ENCODE measurements around the gene PCDH9.
"Not testable (repeated sequence)": the region's sequence is repeated elsewhere in the genome, so short reads cannot be mapped to it uniquely, and the experiment has no call there.

Gene PCDH9

GRCh38 chr13:66286806-66287205 is 943.3 kb downstream of the PCDH9 start:
- H3K27ac ChIP-seq (ENCODE audit: low read depth, low read length); H2BK120ac ChIP-seq (ENCODE audit: low read depth, low read length): not testable (repeated sequence)
- WGBS (ENCODE audit: extremely low coverage, insufficient coverage, low lambda C conversion rate) = no CpG with 5 or more reads among the region's 5 CpGs

GRCh38 chr13:66275416-66275815 is 954.7 kb downstream of the PCDH9 start:
- no peaks in the 10 kb centered on the region for H3K4me1 ChIP-seq (ENCODE audit: control insufficient read depth, low read depth, low read length)
- no peak overlapping the region for H3K4me2 ChIP-seq (ENCODE audit: low read length)
- no peaks in the 10 kb centered on the region for H3K36me3 ChIP-seq (ENCODE audit: control insufficient read depth, insufficient read depth, low read length)
- no peak overlapping the region for H3K4me3 ChIP-seq (ENCODE audit: low read length)
- H3K18ac ChIP-seq (ENCODE audit: low read length) = no peak overlapping the region
- no peak overlapping the region for H3K9ac ChIP-seq (ENCODE audit: low read length)
- no peak overlapping the region for H3K27ac ChIP-seq (ENCODE audit: low read depth, low read length)
- H4K8ac ChIP-seq (ENCODE audit: low read depth, low read length) = no peak overlapping the region
- no peaks in the 10 kb centered on the region for H3K27me3 ChIP-seq (ENCODE audit: insufficient read depth, low read length, poor library complexity)
- no CpG with 5 or more reads among the region's 1 CpG for WGBS (ENCODE audit: extremely low coverage, insufficient coverage, low lambda C conversion rate)
- H2BK15ac ChIP-seq (replicated peaks; ENCODE audit: low read depth) = no peak overlapping the region
- no peak overlapping the region for H2AK5ac ChIP-seq (ENCODE audit: low read length)
- H3K56ac ChIP-seq (ENCODE audit: low read length) = no peak overlapping the region
- no peak overlapping the region for H3K23ac ChIP-seq (ENCODE audit: low read length)
- no peaks in the 10 kb centered on the region for H3K79me2 ChIP-seq (ENCODE audit: control insufficient read depth, insufficient read depth, low read length)
- H4K5ac ChIP-seq (ENCODE audit: low read length) = no peak overlapping the region
- H3K4ac ChIP-seq (ENCODE audit: low read depth, low read length) = no peak overlapping the region
- no peak overlapping the region for H2BK120ac ChIP-seq (ENCODE audit: low read depth, low read length)
- H3K79me1 ChIP-seq (ENCODE audit: low read length) = no peaks in the 10 kb centered on the region
- no peak overlapping the region for H2BK5ac ChIP-seq (ENCODE audit: low read length)
- no peak for DNase-seq

More at GRCh38 chr13:66286806-66287205, 943.3 kb downstream of the PCDH9 start:
- not testable (repeated sequence) for H3K79me1 ChIP-seq (ENCODE audit: low read length); H3K4ac ChIP-seq (ENCODE audit: low read depth, low read length); H3K23ac ChIP-seq (ENCODE audit: low read length); H3K18ac ChIP-seq (ENCODE audit: low read length); H3K4me3 ChIP-seq (ENCODE audit: low read length); H2BK15ac ChIP-seq (replicated peaks; ENCODE audit: low read depth); H3K27me3 ChIP-seq (ENCODE audit: insufficient read depth, low read length, poor library complexity); H3K36me3 ChIP-seq (ENCODE audit: control insufficient read depth, insufficient read depth, low read length); H3K9ac ChIP-seq (ENCODE audit: low read length); H2AK5ac ChIP-seq (ENCODE audit: low read length); H4K5ac ChIP-seq (ENCODE audit: low read length); H3K4me2 ChIP-seq (ENCODE audit: low read length); H3K79me2 ChIP-seq (ENCODE audit: control insufficient read depth, insufficient read depth, low read length); H3K4me1 ChIP-seq (ENCODE audit: control insufficient read depth, low read depth, low read length); H4K8ac ChIP-seq (ENCODE audit: low read depth, low read length); H2BK5ac ChIP-seq (ENCODE audit: low read length); H3K56ac ChIP-seq (ENCODE audit: low read length)
- peak; percentile 21 for DNase-seq

- Histone ChIP-seq H3K4me3 (ENCODE audit: low read length) (no peak overlapping the region), H3K27ac (ENCODE audit: low read depth, low read length) (no peak overlapping the region), H3K36me3 (ENCODE audit: control insufficient read depth, insufficient read depth, low read length) (no peaks in the 10 kb centered on the region), H3K79me1 (ENCODE audit: low read length) (no peaks in the 10 kb centered on the region), H2BK120ac (ENCODE audit: low read depth, low read length) (no peak overlapping the region), H3K23ac (ENCODE audit: low read length) (no peak overlapping the region), H4K8ac (ENCODE audit: low read depth, low read length) (no peak overlapping the region), H2BK5ac (ENCODE audit: low read length) (no peak overlapping the region), H3K56ac (ENCODE audit: low read length) (no peak overlapping the region), H2AK5ac (ENCODE audit: low read length) (no peak overlapping the region), H3K27me3 (ENCODE audit: insufficient read depth, low read length, poor library complexity) (no peaks in the 10 kb centered on the region), H3K4me2 (ENCODE audit: low read length) (no peak overlapping the region), H3K79me2 (ENCODE audit: control insufficient read depth, insufficient read depth, low read length) (no peaks in the 10 kb centered on the region), H3K4ac (ENCODE audit: low read depth, low read length) (no peak overlapping the region), H2BK15ac (replicated peaks; ENCODE audit: low read depth) (no peak overlapping the region), H3K18ac (ENCODE audit: low read length) (no peak overlapping the region), H3K9ac (ENCODE audit: low read length) (no peak overlapping the region), H3K4me1 (ENCODE audit: control insufficient read depth, low read depth, low read length) (no peaks in the 10 kb centered on the region), H4K5ac (ENCODE audit: low read length) (no peak overlapping the region)
- no CpG with 5 or more reads among the region's 1 CpG for WGBS (ENCODE audit: extremely low coverage, insufficient coverage, low lambda C conversion rate)
- no peak for DNase-seq
Observed at GRCh38 chr13:66273011-66273410, 957.1 kb downstream of the PCDH9 start.

DNA sequence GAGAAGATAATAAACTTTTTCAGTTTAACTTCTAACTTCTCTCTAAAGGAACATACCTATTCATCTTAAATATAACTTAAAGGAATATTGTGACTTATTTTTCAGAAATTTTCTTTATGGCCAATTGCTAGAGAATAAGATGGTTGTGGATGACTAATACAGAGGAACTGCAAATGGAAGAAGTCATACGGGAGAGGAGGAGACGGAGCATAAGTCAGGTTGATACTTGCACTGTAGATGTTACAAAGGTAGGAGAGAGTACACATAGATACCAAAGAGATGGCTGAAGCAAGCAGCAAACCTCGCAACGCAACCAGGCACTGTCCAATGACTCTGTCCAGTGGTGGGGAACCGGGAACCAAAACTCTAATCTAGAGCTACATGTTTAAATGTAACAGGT is 963.4 kb downstream of the PCDH9 start:
- Histone ChIP-seq H3K27me3 (ENCODE audit: insufficient read depth, low read length, poor library complexity) (no peaks in the 10 kb centered on the region), H3K4me2 (ENCODE audit: low read length) (no peak overlapping the region), H3K56ac (ENCODE audit: low read length) (no peak overlapping the region), H3K27ac (ENCODE audit: low read depth, low read length) (no peak overlapping the region), H3K23ac (ENCODE audit: low read length) (no peak overlapping the region), H3K9ac (ENCODE audit: low read length) (no peak overlapping the region), H2AK5ac (ENCODE audit: low read length) (no peak overlapping the region), H3K4me3 (ENCODE audit: low read length) (no peak overlapping the region), H2BK15ac (replicated peaks; ENCODE audit: low read depth) (no peak overlapping the region), H2BK120ac (ENCODE audit: low read depth, low read length) (no peak overlapping the region), H4K5ac (ENCODE audit: low read length) (no peak overlapping the region), H3K79me2 (ENCODE audit: control insufficient read depth, insufficient read depth, low read length) (no peaks in the 10 kb centered on the region), H4K8ac (ENCODE audit: low read depth, low read length) (no peak overlapping the region), H2BK5ac (ENCODE audit: low read length) (no peak overlapping the region), H3K4ac (ENCODE audit: low read depth, low read length) (no peak overlapping the region), H3K36me3 (ENCODE audit: control insufficient read depth, insufficient read depth, low read length) (no peaks in the 10 kb centered on the region), H3K4me1 (ENCODE audit: control insufficient read depth, low read depth, low read length) (no peaks in the 10 kb centered on the region), H3K79me1 (ENCODE audit: low read length) (no peaks in the 10 kb centered on the region), H3K18ac (ENCODE audit: low read length) (no peak overlapping the region)
- DNase-seq = no peak
- WGBS (ENCODE audit: extremely low coverage, insufficient coverage, low lambda C conversion rate) = no CpG with 5 or more reads among the region's 5 CpGs

DNA sequence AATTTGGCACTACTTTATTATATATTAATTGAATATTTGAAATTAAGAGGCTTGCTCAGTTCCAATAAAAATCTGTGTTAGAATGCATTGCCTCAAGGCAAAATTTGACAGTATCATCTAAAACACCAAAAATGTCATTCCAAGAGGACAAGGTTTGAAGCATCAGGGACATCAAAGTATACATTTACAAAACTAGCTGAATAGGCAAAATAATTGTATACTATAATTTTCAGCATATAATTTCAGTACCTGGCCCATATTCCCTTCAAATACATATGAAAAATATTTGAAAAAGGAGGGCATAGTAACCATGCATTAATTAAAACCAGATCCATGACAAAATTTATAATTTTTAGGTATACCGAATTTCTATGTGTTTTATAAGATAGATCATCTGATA is 963.8 kb downstream of the PCDH9 start:
- DNase-seq = no peak
- no CpG with 5 or more reads among the region's 1 CpG for WGBS (ENCODE audit: extremely low coverage, insufficient coverage, low lambda C conversion rate)
- Histone ChIP-seq H4K8ac (ENCODE audit: low read depth, low read length) (no peak overlapping the region), H3K27ac (ENCODE audit: low read depth, low read length) (no peak overlapping the region), H3K4me3 (ENCODE audit: low read length) (no peak overlapping the region), H3K4ac (ENCODE audit: low read depth, low read length) (no peak overlapping the region), H2AK5ac (ENCODE audit: low read length) (no peak overlapping the region), H4K5ac (ENCODE audit: low read length) (no peak overlapping the region), H3K4me1 (ENCODE audit: control insufficient read depth, low read depth, low read length) (no peaks in the 10 kb centered on the region), H3K56ac (ENCODE audit: low read length) (no peak overlapping the region), H2BK120ac (ENCODE audit: low read depth, low read length) (no peak overlapping the region), H3K79me2 (ENCODE audit: control insufficient read depth, insufficient read depth, low read length) (no peaks in the 10 kb centered on the region), H3K9ac (ENCODE audit: low read length) (no peak overlapping the region), H3K27me3 (ENCODE audit: insufficient read depth, low read length, poor library complexity) (no peaks in the 10 kb centered on the region), H2BK15ac (replicated peaks; ENCODE audit: low read depth) (no peak overlapping the region), H3K18ac (ENCODE audit: low read length) (no peak overlapping the region), H3K36me3 (ENCODE audit: control insufficient read depth, insufficient read depth, low read length) (no peaks in the 10 kb centered on the region), H3K79me1 (ENCODE audit: low read length) (no peaks in the 10 kb centered on the region), H3K23ac (ENCODE audit: low read length) (no peak overlapping the region), H2BK5ac (ENCODE audit: low read length) (no peak overlapping the region), H3K4me2 (ENCODE audit: low read length) (no peak overlapping the region)

- DNase-seq = peak; percentile 3
- no peaks in the 10 kb centered on the region for H3K79me1 ChIP-seq (ENCODE audit: low read length)
- no peak overlapping the region for H2AK5ac ChIP-seq (ENCODE audit: low read length)
- no peaks in the 10 kb centered on the region for H3K4me1 ChIP-seq (ENCODE audit: control insufficient read depth, low read depth, low read length)
- H3K18ac ChIP-seq (ENCODE audit: low read length) = no peak overlapping the region
- H3K36me3 ChIP-seq (ENCODE audit: control insufficient read depth, insufficient read depth, low read length) = no peaks in the 10 kb centered on the region
- no peak overlapping the region for H3K4me2 ChIP-seq (ENCODE audit: low read length)
- H2BK5ac ChIP-seq (ENCODE audit: low read length) = no peak overlapping the region
- H2BK15ac ChIP-seq (replicated peaks; ENCODE audit: low read depth) = no peak overlapping the region
- H3K9ac ChIP-seq (ENCODE audit: low read length) = no peak overlapping the region
- H3K4me3 ChIP-seq (ENCODE audit: low read length) = no peak overlapping the region
- no peaks in the 10 kb centered on the region for H3K27me3 ChIP-seq (ENCODE audit: insufficient read depth, low read length, poor library complexity)
- no peak overlapping the region for H4K5ac ChIP-seq (ENCODE audit: low read length)
- H4K8ac ChIP-seq (ENCODE audit: low read depth, low read length) = no peak overlapping the region
- H3K4ac ChIP-seq (ENCODE audit: low read depth, low read length) = no peak overlapping the region
- H3K23ac ChIP-seq (ENCODE audit: low read length) = no peak overlapping the region
- WGBS (ENCODE audit: extremely low coverage, insufficient coverage, low lambda C conversion rate) = no CpG with 5 or more reads among the region's 4 CpGs
- H3K56ac ChIP-seq (ENCODE audit: low read length) = no peak overlapping the region
- no peak overlapping the region for H3K27ac ChIP-seq (ENCODE audit: low read depth, low read length)
- no peaks in the 10 kb centered on the region for H3K79me2 ChIP-seq (ENCODE audit: control insufficient read depth, insufficient read depth, low read length)
- no peak overlapping the region for H2BK120ac ChIP-seq (ENCODE audit: low read depth, low read length)
Observed at GRCh38 chr13:66265371-66265770, 964.8 kb downstream of the PCDH9 start.
